B cell (primary cell): ENCODE results near the gene STRN. TPM values are rescaled to one million over a fixed set of nuclear protein-coding genes. Genes with fewer than 3 reads are reported as not detected.

Experiments used
- ATAC-seq: fragments of 200-7000 bp; cut with Tn5 transposase; one replicate; pipeline ENCODE4 v1.10.0; 2021; ENCODE audit warnings: low read depth, mild to moderate bottlenecking, moderate number of reproducible peaks, moderate library complexity
- CTCF ChIA-PET: fragments of 350-600 bp; sonication (Branson Sonifier 250); formaldehyde crosslinking; loops from one replicate; lab custom pipeline; 2021; ENCODE audit warnings: antibody characterized with exemption, inconsistent platforms; lab: Charles Lee
- POLR2A ChIA-PET: fragments of 350-600 bp; sonication (Branson Sonifier 250); formaldehyde crosslinking; loops from one replicate; lab custom pipeline; 2021; ENCODE audit warnings: antibody characterized with exemption; lab: Charles Lee
- DNase-seq: peaks from one replicate; pipeline ENCODE4 v3.0.0; 2013
- H2AFZ ChIP-seq: 2 replicates; pipeline ENCODE4 v1.6.1; 2012; ENCODE audit warnings: mild to moderate bottlenecking, low read depth, low read length; ENCODE audit not compliant: insufficient read depth, poor library complexity, severe bottlenecking
- H3K27ac ChIP-seq, 2 donors: 1 replicate in 1 of 2; 2 replicates in 1 of 2; pipeline ENCODE4 v1.5.1; 2012 to 2013; ENCODE audit warnings: low read length in 2 of 2, mild to moderate bottlenecking in 2 of 2, moderate library complexity in 1 of 2
- H3K27me3 ChIP-seq, 4 experiments: fragments of 200-600 bp in 1 of 4; sonication (generic) in 1 of 4; replicated peaks in 1 of 4; 1 replicate in 2 of 4; 2 replicates in 2 of 4; pipeline versions ENCODE4 v1.6.1 to v1.7.0; 2013 to 2016; ENCODE audit warnings: low read length in 3 of 4, mild to moderate bottlenecking in 2 of 4, mixed read lengths in 1 of 4, moderate library complexity in 1 of 4; ENCODE audit not compliant: insufficient read depth in 4 of 4, control insufficient read depth in 3 of 4; ENCODE audit errors: control extremely low read depth in 1 of 4
- H3K36me3 ChIP-seq, 2 experiments: replicated peaks in 1 of 2; 1 replicate in 1 of 2; 2 replicates in 1 of 2; pipeline versions ENCODE4 v1.6.1 to v1.7.1; 2013; ENCODE audit warnings: low read length in 1 of 2; ENCODE audit not compliant: insufficient read depth in 2 of 2, control insufficient read depth in 1 of 2; ENCODE audit errors: control extremely low read depth in 1 of 2, extremely low read depth in 1 of 2
- H3K4me1 ChIP-seq, 2 donors: fragments of 200-600 bp in 1 of 2; sonication (generic) in 1 of 2; 1 replicate in 1 of 2; 2 replicates in 1 of 2; pipeline versions ENCODE4 v1.5.1 to v1.6.1; 2013 to 2017; ENCODE audit warnings: low read length in 2 of 2; ENCODE audit not compliant: control insufficient read depth in 2 of 2, insufficient read depth in 2 of 2
- H3K4me2 ChIP-seq: replicated peaks from 2 replicates; pipeline ENCODE3; 2012; ENCODE audit warnings: mild to moderate bottlenecking, low read depth, low read length; ENCODE audit not compliant: poor library complexity, severe bottlenecking
- H3K4me3 ChIP-seq, 5 experiments: fragments of 200-600 bp in 1 of 5; sonication (generic) in 1 of 5; 1 replicate in 3 of 5; 2 replicates in 2 of 5; pipeline versions ENCODE4 v1.5.1 to v1.7.0; 2011 to 2016; ENCODE audit warnings: low read length in 4 of 5, mild to moderate bottlenecking in 4 of 5, low read depth in 2 of 5, control low read depth in 1 of 5, moderate library complexity in 1 of 5; ENCODE audit not compliant: insufficient read depth in 1 of 5; ENCODE audit errors: control extremely low read depth in 1 of 5, extremely low read depth in 1 of 5
- H3K79me2 ChIP-seq: fragments of 200-600 bp; sonication (generic); one replicate; pipeline ENCODE4 v1.6.0; 2016; ENCODE audit warnings: low read length; ENCODE audit not compliant: control insufficient read depth, insufficient read depth
- H3K9ac ChIP-seq: fragments of 200-600 bp; sonication (generic); 2 replicates; pipeline ENCODE4 v1.6.1; 2017; ENCODE audit warnings: mild to moderate bottlenecking, low read length, moderate library complexity
- H3K9me3 ChIP-seq, 3 donors: one replicate each; pipeline versions ENCODE4 v1.6.1 to v1.7.1; 2013; ENCODE audit warnings: low read length in 2 of 3; ENCODE audit not compliant: control insufficient read depth in 2 of 3, insufficient read depth in 1 of 3; ENCODE audit errors: control extremely low read depth in 1 of 3
- H4K20me1 ChIP-seq: 2 replicates; pipeline ENCODE4 v1.6.0; 2012; ENCODE audit warnings: mild to moderate bottlenecking, low read length; ENCODE audit not compliant: insufficient read depth, control insufficient read depth, poor library complexity, severe bottlenecking
- H3K27ac Mint-ChIP-seq: one replicate; pipeline ENCODE4 v1.8.0; 2021; ENCODE audit warnings: mixed read lengths
- H3K27me3 Mint-ChIP-seq: one replicate; pipeline ENCODE4 v1.8.0; 2021; ENCODE audit warnings: mixed read lengths
- H3K4me1 Mint-ChIP-seq: one replicate; pipeline ENCODE4 v1.8.0; 2021; ENCODE audit warnings: mixed read lengths
- H3K4me3 Mint-ChIP-seq: one replicate; pipeline ENCODE4 v1.8.0; 2021; ENCODE audit warnings: mixed read lengths
- H3K9me3 Mint-ChIP-seq: one replicate; pipeline ENCODE4 v1.8.0; 2022; ENCODE audit warnings: mixed read lengths; ENCODE audit not compliant: insufficient read depth
- EZH2 ChIP-seq: IDR thresholded peaks from 2 replicates; pipeline ENCODE4 v1.6.1; 2012; ENCODE audit warnings: borderline replicate concordance, low read depth, mild to moderate bottlenecking, moderate library complexity, low read length; ENCODE audit not compliant: insufficient read depth, poor library complexity, severe bottlenecking
- WGBS: methylation state at CpG from one replicate; pipeline ENCODE4 v1.1.5; 2013; ENCODE audit warnings: missing lambda C conversion rate; ENCODE audit not compliant: insufficient coverage; 5-methylcytosine and 5-hydroxymethylcytosine counted together
- intact Hi-C: fragments of 100-400 bp; cut with micrococcal nuclease; formaldehyde crosslinking; loops from one replicate; pipeline ENCODE4 v1.10.0; 2022
- polyA plus RNA-seq: library from polyadenylated mRNA; depleted of rRNA; stranded (reverse); fragments of >200 nt; gene quantifications from 2 replicates; pipeline ENCODE4 v1.2.3, GENCODE V29; 2012
- total RNA-seq, 2 donors: library from RNA; stranded (reverse); fragments of 120-200 nt in 1 of 2; gene quantifications; 1 replicate in 1 of 2; 2 replicates in 1 of 2; pipeline versions ENCODE4 v1.2.3 to v1.2.4, GENCODE V29; 2013 to 2022
- TF ChIP-seq, protein P1 (sequence below): fragments of 200-600 bp; IDR thresholded peaks from one replicate; pipeline ENCODE4 v1.8.0; 2022; ENCODE audit warnings: antibody characterized with exemption, mild to moderate bottlenecking

Gene STRN
- total and polyA plus RNA-seq, 2 donors (not counting 1 experiment from before 2014, with no cell fraction given) = 5.8 to 38.6 TPM

DNA sequence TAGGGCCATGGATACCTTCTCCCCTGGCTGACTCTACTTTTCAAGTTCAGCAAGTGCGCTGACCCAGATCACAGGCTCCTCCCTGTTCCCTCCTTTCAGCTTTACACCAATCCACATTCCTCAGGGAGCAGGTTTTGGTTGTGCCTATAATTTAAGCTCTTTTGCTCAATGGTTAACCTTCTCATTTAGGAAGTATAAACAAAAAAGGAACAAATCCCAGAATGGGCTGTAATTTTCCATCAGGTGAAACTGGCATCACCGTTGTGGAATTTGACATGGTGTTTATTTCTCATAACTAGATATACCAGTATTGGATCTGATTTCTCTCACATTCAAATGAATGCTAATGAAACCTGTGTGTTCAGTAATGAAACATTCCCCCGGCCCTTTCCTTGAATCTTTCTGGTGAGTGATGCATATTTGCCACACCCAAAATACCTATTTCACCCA is 13.6 kb downstream of the STRN start:
- no peak for DNase-seq
- no peak overlapping the region for H3K27ac Mint-ChIP-seq
- Histone ChIP-seq H3K27me3 (no peaks in the 10 kb centered on the region), H3K4me3 (no peak overlapping the region), H3K9ac (no peak overlapping the region), H3K9me3 (no peaks in the 10 kb centered on the region), H3K4me1 (no peaks in the 10 kb centered on the region), H2AFZ (no peak overlapping the region), H3K4me2 (no peak overlapping the region), H3K79me2 (peaks cover 97% of the 10 kb centered on the region), H3K36me3 (peaks cover 6% of the 10 kb centered on the region in 2 experiments), H4K20me1 (peaks cover 59% of the 10 kb centered on the region), H3K27ac (no peak overlapping the region)
- H3K27me3 Mint-ChIP-seq = no peaks in the 10 kb centered on the region
- CTCF ChIA-PET = no interaction called here
- H3K9me3 Mint-ChIP-seq = no peaks in the 10 kb centered on the region
- no peak overlapping the region for H3K4me3 Mint-ChIP-seq
- ATAC-seq = no peak
- intact Hi-C loops = no loop called here
- WGBS = no CpG with 5 or more reads among the region's 3 CpGs
- H3K4me1 Mint-ChIP-seq = peaks cover 25% of the 10 kb centered on the region
- POLR2A ChIA-PET = no interaction called here
- no peak for TF ChIP-seq EZH2
- TF ChIP-seq, protein P1, sequence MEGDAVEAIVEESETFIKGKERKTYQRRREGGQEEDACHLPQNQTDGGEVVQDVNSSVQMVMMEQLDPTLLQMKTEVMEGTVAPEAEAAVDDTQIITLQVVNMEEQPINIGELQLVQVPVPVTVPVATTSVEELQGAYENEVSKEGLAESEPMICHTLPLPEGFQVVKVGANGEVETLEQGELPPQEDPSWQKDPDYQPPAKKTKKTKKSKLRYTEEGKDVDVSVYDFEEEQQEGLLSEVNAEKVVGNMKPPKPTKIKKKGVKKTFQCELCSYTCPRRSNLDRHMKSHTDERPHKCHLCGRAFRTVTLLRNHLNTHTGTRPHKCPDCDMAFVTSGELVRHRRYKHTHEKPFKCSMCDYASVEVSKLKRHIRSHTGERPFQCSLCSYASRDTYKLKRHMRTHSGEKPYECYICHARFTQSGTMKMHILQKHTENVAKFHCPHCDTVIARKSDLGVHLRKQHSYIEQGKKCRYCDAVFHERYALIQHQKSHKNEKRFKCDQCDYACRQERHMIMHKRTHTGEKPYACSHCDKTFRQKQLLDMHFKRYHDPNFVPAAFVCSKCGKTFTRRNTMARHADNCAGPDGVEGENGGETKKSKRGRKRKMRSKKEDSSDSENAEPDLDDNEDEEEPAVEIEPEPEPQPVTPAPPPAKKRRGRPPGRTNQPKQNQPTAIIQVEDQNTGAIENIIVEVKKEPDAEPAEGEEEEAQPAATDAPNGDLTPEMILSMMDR = no peak

DNA sequence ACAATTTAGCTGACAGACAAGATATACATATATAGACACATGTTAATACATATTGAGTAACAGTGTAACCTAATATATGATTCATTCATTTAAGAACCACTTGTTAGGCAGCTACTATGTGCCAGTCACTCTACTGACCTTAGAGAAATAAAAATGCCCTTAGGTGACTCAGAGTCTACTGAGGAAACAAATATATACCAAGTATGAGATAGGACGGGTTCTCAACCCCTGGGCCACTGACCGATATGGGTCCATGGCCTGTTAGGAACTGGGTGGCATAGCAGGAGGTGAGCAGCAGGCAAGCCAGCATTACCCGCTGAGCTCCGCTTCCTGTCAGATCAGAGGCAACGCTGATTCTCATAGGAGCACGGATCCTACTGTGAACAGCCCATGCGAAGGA is 14.8 kb downstream of the STRN start:
- Histone ChIP-seq H3K4me1 (no peaks in the 10 kb centered on the region), H3K9me3 (no peaks in the 10 kb centered on the region), H2AFZ (no peak overlapping the region), H3K27me3 (no peaks in the 10 kb centered on the region), H4K20me1 (peaks cover 52% of the 10 kb centered on the region), H3K4me3 (no peak overlapping the region), H3K27ac (no peak overlapping the region), H3K4me2 (no peak overlapping the region), H3K36me3 (peaks cover 6% of the 10 kb centered on the region in 2 experiments), H3K79me2 (peaks cover 90% of the 10 kb centered on the region), H3K9ac (no peak overlapping the region)
- no peak overlapping the region for H3K4me3 Mint-ChIP-seq
- ATAC-seq = no peak
- 97% methylated on average over 6 of the region's 7 CpGs for WGBS
- H3K27me3 Mint-ChIP-seq = no peaks in the 10 kb centered on the region
- peaks cover 21% of the 10 kb centered on the region for H3K4me1 Mint-ChIP-seq
- DNase-seq = no peak
- no peaks in the 10 kb centered on the region for H3K9me3 Mint-ChIP-seq
- ChIA-PET CTCF (no interaction called here), POLR2A (interaction anchor here (0.7 kb wide), 1 partner anchor 37 kb away, joined by 12 read pairs; no protein-coding TSS in a partner anchor)
- no peak for TF ChIP-seq EZH2
- H3K27ac Mint-ChIP-seq = no peak overlapping the region
- intact Hi-C loops = no loop called here
